Retinal pigment epithelial cell (primary cell): ENCODE data around the gene CEPT1.
A peak's percentile ranks its signal among the peaks of the same experiment; 100 is the strongest.
"Not testable (repeated sequence)": the region's sequence is repeated elsewhere in the genome, so short reads cannot be mapped to it uniquely, and the experiment has no call there.

ENCODE experiments used
- DNase-seq: peaks from one replicate; pipeline ENCODE4 v3.0.0-alpha.2; 2010; ENCODE audit warnings: low read depth
- H3K4me3 ChIP-seq: 2 replicates; pipeline ENCODE4 v1.5.1; 2011; ENCODE audit warnings: mild to moderate bottlenecking, low read length, control low read depth, moderate library complexity
- TF ChIP-seq, protein P1 (sequence below): conservative IDR thresholded peaks from 2 replicates; pipeline ENCODE4 v1.5.1; 2011; ENCODE audit warnings: low read depth, low read length, control low read depth, inconsistent platforms

CEPT1 gene

DNA sequence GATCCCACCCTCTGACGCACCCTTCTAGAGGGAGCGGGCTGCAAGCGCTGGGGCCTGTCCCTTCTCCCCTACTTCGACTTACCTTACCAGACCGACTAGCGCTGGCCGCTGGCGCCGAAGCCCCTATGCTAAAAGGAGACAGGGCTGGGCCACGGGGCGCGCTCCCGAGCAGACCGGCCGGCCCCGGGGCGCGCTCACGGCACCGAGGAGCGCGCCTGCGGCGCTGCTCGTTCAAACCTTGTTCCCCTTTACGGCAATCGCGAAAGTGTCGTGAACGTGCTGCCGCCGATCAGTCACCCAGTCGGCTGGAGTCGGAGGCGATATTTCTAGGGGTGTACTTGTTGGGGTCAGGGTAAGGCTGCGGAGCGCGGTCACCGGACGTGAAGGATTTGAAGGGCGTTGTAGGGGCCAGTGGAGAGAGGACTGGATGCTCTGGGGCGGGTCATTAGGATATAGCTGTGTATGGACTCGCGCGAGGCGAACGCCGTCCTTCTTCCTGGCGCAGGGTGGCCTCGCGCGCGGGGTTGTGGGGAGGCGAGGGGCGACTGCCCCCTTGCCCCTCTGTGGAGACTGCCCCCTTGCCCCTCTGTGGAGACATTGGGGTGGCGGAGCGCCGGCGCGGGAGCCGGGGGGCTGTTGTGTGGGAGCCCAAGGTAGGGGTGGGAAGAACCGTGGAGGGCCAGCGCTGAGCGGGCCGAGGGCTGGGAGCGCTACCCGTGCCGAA, at the start of gene CEPT1, which contains the start of gene DRAM2:
Gene CEPT1 (plus strand): TSS at position 268 of the 724 bp plus-strand sequence. CDS start 7,492 bp downstream, outside the sequence.
Gene DRAM2 (minus strand): TSS at position 138 of the 724 bp plus-strand sequence. CDS start 8,539 bp downstream, outside the sequence.
- TF ChIP-seq, protein P1, sequence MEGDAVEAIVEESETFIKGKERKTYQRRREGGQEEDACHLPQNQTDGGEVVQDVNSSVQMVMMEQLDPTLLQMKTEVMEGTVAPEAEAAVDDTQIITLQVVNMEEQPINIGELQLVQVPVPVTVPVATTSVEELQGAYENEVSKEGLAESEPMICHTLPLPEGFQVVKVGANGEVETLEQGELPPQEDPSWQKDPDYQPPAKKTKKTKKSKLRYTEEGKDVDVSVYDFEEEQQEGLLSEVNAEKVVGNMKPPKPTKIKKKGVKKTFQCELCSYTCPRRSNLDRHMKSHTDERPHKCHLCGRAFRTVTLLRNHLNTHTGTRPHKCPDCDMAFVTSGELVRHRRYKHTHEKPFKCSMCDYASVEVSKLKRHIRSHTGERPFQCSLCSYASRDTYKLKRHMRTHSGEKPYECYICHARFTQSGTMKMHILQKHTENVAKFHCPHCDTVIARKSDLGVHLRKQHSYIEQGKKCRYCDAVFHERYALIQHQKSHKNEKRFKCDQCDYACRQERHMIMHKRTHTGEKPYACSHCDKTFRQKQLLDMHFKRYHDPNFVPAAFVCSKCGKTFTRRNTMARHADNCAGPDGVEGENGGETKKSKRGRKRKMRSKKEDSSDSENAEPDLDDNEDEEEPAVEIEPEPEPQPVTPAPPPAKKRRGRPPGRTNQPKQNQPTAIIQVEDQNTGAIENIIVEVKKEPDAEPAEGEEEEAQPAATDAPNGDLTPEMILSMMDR = no peak
- DNase-seq = peak; percentile 86
- peak within 1 kb of the TSS; percentile 90 for H3K4me3 ChIP-seq

DNA sequence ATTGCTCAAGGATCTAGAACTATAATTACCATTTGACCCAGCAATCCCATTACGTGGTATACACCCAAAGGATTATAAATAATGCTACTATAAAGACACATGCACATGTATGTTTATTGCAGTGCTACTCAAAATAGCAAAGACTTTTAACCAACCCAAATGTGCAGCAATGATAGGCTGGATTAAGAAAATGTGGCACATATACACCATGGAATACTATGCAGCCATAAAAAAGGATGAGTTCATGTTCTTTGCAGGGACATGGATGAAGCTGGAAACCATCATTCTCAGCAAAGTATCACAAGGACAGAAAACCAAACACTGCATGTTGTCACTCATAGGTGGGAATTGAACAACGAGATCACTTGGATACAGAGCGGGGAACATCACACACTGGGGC, 44.6 kb upstream of the CEPT1 start:
- not testable (repeated sequence) for DNase-seq

DNA sequence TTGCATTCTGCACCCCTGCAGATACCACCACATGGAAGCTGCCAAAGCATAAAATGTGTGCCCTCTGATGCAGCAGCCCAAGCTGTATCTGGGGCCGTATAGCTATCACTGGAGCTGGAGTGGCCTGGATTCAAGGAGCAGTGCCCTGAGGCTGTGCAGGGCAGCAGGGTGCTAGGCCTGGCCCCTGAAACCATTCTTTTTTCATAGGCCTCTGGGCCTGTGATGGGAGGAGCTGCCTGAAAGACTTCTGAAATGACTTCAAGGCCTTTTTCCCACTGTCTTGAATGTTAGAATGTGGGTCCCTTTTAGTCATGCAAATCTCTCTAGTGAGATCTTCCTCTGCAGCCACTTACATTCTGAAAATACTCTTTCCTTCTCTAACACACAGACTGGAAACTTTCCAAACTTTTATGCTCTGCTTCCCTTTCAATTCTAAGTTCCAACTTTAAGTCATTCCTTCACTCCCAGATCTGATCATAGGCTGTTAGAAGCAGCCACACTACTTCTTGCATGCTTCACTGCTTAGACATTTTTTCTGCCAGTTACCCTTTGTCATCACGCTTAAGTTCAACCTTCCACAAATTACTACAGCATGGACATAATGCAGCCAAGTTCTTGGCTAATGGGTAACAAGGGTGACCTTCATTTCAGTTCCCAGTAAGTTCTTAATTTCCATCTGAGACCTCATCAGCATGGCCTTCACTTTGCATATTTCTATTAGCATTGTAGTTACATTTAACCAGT, 42.5 kb upstream of the CEPT1 start:
- TF ChIP-seq, protein P1 = no peak
- DNase-seq = no peak

More for the DNA sequence above, 44.6 kb upstream of the CEPT1 start:
- H3K4me3 ChIP-seq = not testable (repeated sequence)

DNA sequence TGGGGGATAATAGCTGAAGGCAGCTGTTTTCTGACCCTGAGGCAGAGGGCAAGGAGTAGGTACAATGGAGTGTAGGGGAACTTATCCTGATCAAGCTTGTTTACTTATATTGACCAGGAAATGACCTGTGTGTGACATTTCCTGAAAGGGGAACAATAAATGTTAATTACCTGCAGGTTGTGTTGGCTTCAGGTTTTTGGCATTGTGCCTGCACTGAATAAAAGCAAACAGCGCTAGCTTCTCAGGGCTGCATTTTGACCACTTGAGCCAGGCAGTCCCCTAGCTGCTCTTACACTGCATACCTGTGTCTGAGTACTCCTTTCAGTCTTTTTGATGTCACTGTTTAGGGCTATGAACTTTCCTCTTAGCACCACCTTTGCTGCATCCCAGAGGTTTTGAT, 40.7 kb upstream of the CEPT1 start:
- no peak for DNase-seq
- TF ChIP-seq, protein P1 = no peak
- no peak overlapping the region for H3K4me3 ChIP-seq

More for the DNA sequence above, 42.5 kb upstream of the CEPT1 start:
- no peak overlapping the region for H3K4me3 ChIP-seq

DNA sequence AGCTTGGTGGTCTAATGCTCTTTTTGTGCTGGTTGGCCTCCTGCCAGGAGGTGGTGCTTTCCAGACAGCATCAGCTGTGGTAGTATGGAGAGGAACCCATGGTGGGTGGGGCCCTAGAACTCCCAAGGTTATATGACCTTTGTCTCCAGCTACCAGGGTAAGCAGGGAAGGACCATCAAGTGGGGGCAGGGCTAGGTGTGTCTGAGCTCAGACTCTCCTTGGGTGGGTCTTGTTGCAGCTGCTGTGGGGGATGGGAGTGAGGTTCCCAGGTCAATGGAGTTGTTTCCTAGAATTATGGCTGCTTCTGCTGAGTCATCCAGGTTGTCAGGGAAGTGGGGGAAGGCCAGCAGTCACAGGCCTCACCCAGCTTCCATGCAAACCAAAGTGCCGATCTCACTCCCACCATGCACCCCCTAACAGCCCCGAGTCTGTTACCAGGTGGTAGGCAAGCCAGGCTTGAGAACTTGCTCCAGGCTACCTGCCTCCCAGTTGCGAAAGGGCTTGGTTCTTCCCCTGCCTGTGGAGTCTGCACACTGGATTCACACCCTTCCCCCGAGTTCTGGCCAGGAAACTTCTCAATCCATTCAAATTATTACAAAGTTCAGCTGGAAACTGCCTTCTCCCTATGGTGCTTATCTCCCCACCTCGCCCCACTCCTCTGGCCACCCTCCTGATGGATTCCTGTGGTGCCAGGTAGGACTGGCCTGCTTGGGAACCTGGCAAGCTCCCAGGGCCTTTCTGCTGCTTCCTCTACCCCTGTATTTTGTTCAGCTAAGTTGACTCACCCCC, 38.0 kb upstream of the CEPT1 start:
- H3K4me3 ChIP-seq = no peak overlapping the region
- TF ChIP-seq, protein P1 = no peak
- no peak for DNase-seq

DNA sequence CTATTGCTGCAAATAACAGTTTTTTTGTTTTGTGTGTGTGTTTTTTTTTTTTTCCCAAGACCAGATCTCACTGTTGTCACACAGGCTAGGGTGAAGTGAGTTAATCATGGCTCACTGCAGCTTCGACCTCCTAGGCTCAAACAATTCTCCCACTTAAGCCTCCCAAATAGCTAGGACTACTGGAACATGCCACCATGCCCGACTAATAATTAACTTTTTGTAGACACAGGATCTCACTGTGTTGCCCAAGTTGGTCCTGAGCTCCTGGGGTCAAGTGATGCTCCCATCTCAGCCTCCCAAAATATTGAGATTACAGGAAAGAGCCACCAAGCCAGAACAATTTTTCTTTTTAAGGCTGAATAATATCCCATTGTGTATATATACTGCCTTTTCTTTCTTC, 35.0 kb upstream of the CEPT1 start:
- no peak overlapping the region for H3K4me3 ChIP-seq
- DNase-seq = no peak
- TF ChIP-seq, protein P1 = no peak

DNA sequence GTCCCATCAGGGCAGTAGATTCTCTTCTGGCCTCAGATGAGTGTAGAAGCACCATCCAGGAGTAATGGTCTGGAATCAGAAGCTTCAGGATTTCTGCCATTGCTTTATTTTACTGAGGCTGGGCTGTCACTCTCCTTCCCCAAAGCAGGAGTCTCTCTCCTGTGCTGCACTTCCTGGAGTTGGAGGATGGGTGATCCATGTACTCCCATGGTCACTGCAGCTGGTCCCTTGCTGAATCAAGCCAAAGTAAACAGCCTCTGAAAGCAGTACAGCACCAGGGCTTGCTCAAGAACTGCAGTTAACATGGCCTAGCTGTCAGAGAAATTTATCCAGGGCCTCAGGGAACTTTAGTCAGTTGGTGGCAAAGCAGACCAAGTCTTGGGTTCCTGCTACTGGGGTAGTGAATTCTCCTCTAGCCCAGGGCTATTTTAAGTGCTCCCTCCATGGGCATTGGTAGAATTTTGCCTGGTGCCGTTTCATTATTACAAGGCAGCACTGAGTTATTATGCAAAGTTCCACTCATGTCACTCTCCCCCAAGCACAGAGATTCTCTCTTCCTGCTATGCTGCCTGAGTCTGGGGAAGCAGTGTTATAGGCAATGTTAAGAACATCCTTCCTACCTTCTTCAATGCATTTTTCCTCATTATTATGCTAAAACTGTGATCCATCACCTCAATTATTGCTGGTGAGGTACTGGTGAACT, 29.7 kb upstream of the CEPT1 start:
- TF ChIP-seq, protein P1 = no peak
- no peak overlapping the region for H3K4me3 ChIP-seq
- no peak for DNase-seq
